Stimulated activated CD4-positive, alpha-beta T cell treated with anti-CD3 and anti-CD28 coated beads, TNF-alpha, amount 100 ng/mL, for 1 hour (primary cell): ENCODE data around the gene MRC2.
"Not testable (repeated sequence)": the region's sequence is repeated elsewhere in the genome, so short reads cannot be mapped to it uniquely, and the experiment has no call there.

Experiments used
- DNase-seq, 3 donors: peaks; one replicate each; pipeline ENCODE4 v3.0.0-alpha.2; 2020; ENCODE audit warnings: low read depth in 3 of 3, low spot score in 1 of 3

Gene MRC2

DNA sequence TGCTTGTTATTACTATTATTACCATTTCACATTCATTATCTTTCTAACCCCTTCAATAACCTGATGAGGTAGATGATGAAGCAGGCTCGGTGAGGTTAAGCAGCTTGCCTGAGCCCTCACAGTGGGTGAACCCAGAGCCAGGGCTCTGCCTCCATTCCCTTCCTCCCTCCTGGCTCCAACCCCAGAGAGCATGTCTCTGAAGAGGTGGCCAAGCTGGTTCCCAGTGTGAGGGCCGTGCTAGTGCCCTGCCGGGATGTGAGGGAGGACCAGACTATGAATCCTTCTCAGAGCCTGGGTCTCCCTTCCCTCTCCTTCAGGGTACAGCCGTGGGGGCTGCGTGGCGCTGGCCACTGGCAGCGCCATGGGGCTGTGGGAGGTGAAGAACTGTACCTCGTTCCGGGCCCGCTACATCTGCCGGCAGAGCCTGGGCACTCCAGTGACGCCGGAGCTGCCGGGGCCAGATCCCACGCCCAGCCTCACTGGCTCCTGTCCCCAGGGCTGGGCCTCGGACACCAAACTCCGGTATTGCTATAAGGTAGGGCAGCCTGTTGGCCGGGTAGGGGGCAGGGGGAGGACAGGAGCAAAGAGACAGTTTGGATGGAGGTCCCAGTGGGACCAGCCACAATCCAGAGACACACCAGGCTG lies 49.6 kb downstream of the MRC2 start:
- DNase-seq = no peak

GRCh38 chr17:62678214-62678919 lies 50.9 kb downstream of the MRC2 start:
- no peak for DNase-seq

DNA sequence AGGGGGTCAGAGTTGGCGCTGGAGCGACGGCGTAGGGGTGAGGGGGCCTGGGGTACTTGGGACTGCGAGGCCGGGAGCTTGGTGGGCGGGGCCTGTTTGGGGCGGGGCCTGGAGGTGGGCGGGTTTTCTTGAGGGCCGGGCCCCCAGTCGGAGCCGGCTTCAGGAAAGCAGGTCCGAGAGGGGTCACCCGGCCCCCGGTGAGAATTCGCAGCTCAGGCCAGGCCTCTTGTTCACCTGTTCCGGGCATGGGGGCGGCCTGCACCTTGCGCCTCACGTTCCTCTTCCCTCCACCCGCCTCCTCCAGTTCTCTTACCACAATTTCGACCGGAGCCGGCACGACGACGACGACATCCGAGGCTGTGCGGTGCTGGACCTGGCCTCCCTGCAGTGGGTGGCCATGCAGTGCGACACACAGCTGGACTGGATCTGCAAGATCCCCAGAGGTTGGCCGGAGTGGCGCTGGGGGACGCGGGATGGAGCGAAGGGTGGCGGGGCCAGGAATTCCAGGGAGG lies 52.5 kb downstream of the MRC2 start:
- no peak for DNase-seq

- no peak for DNase-seq
Measured at GRCh38 chr17:62680541-62681052, 53.1 kb downstream of the MRC2 start.

DNA sequence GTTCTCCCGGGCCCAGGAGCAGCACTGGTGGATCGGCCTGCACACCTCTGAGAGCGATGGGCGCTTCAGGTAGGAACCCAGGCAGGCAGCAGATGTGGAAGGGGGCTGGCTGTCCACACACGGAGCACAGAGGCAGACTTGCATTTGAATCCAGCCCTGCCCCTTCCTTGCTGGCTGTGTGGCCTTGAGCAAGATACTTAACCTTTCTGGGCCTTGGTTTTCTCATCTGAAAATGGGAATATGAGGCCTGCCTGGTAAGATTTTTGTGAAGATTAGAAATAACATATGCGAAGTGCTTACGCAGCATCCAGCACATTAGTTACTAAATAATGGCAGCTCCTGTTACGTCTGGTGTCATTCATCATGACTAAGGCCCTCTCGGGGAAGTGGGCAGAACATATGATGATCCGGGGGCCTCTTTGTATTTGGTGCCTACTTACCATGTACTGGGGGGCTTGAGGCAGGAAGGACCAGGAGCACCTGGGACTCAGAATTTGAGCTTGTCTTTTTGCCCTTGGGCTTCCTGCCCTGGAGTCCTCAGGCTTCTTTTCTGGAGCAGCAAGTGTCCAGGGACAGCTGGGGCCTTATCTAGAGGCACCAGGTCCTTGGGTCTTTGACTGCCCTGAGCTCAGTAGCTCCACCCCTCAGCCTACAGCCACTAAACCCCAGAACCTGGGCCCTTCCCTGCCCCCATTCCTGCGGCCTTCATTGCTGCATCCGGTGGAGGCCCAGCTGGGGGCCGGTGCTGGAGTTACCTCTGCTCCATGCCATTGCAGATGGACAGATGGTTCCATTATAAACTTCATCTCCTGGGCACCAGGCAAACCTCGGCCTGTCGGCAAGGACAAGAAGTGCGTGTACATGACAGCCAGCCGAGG lies 53.8 kb downstream of the MRC2 start:
- DNase-seq = no peak

GRCh38 chr17:62681939-62682381 lies 54.5 kb downstream of the MRC2 start:
- no peak for DNase-seq

GRCh38 chr17:62684179-62684578 lies 56.7 kb downstream of the MRC2 start:
- no peak for DNase-seq

GRCh38 chr17:62687997-62688396 lies 60.5 kb downstream of the MRC2 start:
- no peak for DNase-seq

DNA sequence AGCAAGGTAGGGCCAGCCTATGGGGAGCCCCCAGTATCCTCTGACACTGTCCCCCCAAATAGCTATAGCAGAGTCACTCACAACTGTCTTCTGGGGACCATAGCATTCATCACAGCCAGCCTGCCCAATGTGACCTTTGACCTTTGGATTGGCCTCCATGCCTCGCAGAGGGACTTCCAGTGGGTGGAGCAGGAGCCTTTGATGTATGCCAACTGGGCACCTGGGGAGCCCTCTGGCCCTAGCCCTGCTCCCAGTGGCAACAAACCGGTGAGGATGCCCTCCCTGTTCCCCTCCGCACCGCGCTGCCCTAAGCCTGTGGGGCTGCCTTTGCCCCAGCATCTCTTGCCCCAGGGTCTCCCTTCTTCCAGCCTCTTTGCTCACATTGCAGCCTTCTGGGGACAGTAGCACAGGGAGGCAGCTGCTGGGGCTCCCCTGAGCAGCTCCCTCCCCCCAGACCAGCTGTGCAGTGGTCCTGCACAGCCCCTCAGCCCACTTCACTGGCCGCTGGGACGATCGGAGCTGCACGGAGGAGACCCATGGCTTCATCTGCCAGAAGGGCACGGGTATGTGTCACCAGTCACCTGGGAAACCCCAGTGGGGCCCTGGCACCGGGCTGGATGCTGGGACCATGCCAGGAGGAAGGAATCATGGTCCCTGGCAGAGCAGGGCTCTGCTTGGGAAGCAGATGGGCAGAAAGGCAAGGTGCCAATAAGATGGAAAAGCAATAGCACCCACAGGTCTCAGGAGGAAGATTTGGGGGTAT lies 61.1 kb downstream of the MRC2 start:
- no peak for DNase-seq

DNA sequence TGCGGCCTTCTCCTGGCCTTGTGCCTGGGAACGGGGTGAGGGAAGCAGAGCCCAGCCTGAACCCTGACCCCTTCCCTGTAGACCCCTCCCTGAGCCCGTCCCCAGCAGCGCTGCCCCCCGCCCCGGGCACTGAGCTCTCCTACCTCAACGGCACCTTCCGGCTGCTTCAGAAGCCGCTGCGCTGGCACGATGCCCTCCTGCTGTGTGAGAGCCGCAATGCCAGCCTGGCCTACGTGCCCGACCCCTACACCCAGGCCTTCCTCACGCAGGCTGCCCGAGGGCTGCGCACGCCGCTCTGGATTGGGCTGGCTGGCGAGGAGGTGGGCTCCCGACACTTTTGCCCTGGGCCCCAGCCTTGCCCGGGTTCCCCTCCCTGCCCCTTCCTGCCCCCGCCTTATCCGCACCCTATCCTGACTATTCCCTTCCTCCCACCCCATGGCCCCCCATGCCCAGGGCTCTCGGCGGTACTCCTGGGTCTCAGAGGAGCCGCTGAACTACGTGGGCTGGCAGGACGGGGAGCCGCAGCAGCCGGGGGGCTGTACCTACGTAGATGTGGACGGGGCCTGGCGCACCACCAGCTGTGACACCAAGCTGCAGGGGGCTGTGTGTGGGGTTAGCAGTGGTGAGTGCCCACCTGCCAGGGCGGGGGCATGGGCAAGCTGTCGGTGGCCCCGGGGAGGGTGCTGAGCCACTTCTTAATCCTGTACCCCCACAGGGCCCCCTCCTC lies 62.1 kb downstream of the MRC2 start:
- no peak for DNase-seq

DNA sequence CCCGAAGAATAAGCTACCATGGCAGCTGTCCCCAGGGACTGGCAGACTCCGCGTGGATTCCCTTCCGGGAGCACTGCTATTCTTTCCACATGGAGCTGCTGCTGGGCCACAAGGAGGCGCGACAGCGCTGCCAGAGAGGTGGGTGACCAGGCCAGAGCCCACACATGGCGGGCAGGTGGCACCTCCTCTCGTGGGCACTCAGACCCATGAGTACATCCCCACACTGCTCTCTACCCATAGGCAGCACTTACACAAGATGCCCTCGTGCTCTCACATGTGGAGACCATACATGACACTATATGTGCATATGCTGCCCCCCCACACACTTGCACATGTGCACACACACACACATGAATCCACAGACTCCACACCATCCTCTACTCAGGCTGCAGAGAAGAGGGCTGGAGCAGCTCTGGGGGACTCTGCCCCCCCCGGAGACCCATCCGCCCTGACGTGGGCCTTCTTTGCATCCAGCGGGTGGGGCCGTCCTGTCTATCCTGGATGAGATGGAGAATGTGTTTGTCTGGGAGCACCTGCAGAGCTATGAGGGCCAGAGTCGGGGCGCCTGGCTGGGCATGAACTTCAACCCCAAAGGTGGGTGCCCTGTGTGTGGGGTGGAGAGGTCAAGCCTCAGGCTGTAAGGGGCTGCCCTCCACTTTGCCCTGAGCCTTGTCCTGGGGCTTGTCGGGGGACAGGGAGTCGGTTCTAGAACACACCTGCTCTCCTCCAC lies 62.9 kb downstream of the MRC2 start:
- DNase-seq = no peak

- not testable (repeated sequence) for DNase-seq
Measured at GRCh38 chr17:62691589-62691915, 64.1 kb downstream of the MRC2 start.

- no peak for DNase-seq
Measured at GRCh38 chr17:62692159-62692651, 64.7 kb downstream of the MRC2 start.

DNA sequence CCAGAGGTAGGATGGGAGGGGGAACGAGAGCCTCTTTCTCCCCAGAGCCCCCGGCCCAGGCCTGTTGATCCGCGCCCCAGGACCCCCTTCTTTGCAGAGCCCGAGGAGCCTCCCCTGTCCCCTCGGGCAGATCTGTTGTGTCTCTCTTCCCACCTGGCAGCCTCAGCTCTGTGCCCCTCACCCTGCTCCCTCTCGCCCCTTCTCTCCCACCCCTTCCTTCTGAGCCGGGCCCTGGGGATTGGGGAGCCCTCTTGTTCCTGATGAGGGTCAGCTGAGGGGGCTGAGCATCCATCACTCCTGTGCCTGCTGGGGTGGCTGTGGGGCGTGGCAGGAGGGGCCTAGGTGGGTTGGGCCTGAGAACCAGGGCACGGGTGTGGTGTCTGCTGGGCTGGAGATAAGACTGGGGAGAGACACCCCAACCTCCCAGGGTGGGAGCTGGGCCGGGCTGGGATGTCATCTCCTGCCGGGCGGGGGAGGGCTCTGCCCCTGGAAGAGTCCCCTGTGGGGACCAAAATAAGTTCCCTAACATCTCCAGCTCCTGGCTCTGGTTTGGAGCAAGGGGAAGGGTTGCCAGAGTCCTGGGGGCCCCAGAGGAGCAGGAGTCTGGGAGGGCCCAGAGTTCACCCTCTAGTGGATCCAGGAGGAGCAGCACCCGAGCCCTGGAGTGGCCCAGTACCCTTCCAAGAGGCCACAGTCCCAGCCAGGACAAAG lies 65.4 kb downstream of the MRC2 start:
- no peak for DNase-seq

- no peak for DNase-seq
Measured at GRCh38 chr17:62693616-62694409, 66.3 kb downstream of the MRC2 start.

GRCh38 chr17:62695093-62695738 lies 67.7 kb downstream of the MRC2 start:
- DNase-seq = not testable (repeated sequence)

DNA sequence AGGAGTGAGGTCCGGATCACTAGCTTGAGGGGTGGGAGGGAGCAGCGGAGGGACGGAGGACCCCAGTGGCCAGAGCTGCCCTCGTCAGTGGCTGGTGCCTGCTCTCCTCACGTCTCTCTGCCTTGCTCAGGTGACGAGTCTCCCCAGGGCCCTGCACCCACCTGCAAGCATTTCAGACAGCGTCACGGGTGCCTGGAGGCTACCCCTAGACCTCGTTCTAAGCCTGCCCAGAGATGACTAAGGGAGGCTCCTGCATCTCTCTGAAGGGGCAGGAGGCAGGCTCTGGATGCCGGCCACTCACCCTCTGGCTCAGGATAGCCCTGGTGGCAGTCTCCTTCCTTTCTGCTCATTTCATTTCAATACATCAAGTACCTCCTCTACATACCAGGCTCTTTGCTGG lies 68.8 kb downstream of the MRC2 start:
- DNase-seq = no peak
